ENCODE measurements around the gene EIF3A.
"Not testable (repeated sequence)": the region's sequence is repeated elsewhere in the genome, so short reads cannot be mapped to it uniquely, and the experiment has no call there.

EIF3A gene

GRCh38 chr10:119029613-119030420, 50.8 kb downstream of the EIF3A start, which contains the start of gene NANOS1:
Gene NANOS1, plus strand, starts transcription at chr10:119029714. Its CDS starts 88 bp downstream, at chr10:119029802.
- Histone ChIP-seq H3K9me3 (ENCODE audit: control insufficient read depth in 5 of 5, low read length in 5 of 5) (no peaks in the 10 kb centered on the region), H3K4me1 (ENCODE audit: control insufficient read depth in 5 of 5, insufficient read depth in 5 of 5, low read length in 5 of 5) (peaks cover 0 to 36% (median 27%) of the 10 kb centered on the region in 5 donors), H3K4me3 (ENCODE audit: low read depth in 1 of 5, low read length in 5 of 5) (peak within 1 kb of the TSS; percentile 59 to 70 (median 67)), H3K9ac (ENCODE audit: low read length in 5 of 5) (peak within 1 kb of the TSS in 4 of 5 donors; percentile 9 to 72 (median 54)), H3K27me3 (ENCODE audit: control insufficient read depth in 5 of 5, insufficient read depth in 4 of 5, low read length in 5 of 5) (no peaks in the 10 kb centered on the region), H3K27ac (ENCODE audit: low read depth, low read length) (no peak within 1 kb of the TSS), H3K36me3 (ENCODE audit: control insufficient read depth in 5 of 5, insufficient read depth in 5 of 5, low read length in 5 of 5) (peaks cover 11 to 22% (median 18%) of the 10 kb centered on the region in 5 donors)

GRCh38 chr10:119028900-119029612, 51.6 kb downstream of the EIF3A start:
- H3K9ac ChIP-seq (ENCODE audit: low read length in 5 of 5), result peak overlapping the region in 4 of 5 donors; percentile 9 to 72 (median 54)
- H3K4me3 ChIP-seq (ENCODE audit: low read depth in 1 of 5, low read length in 5 of 5), result peak overlapping the region; percentile 59 to 70 (median 67)
- H3K36me3 ChIP-seq (ENCODE audit: control insufficient read depth in 5 of 5, insufficient read depth in 5 of 5, low read length in 5 of 5), result peaks cover 4 to 14% (median 10%) of the 10 kb centered on the region in 5 donors
- H3K27ac ChIP-seq (ENCODE audit: low read depth, low read length), result no peak overlapping the region
- no peaks in the 10 kb centered on the region for H3K9me3 ChIP-seq (ENCODE audit: control insufficient read depth in 5 of 5, low read length in 5 of 5)
- H3K27me3 ChIP-seq (ENCODE audit: control insufficient read depth in 5 of 5, insufficient read depth in 4 of 5, low read length in 5 of 5), result no peaks in the 10 kb centered on the region
- H3K4me1 ChIP-seq (ENCODE audit: control insufficient read depth in 5 of 5, insufficient read depth in 5 of 5, low read length in 5 of 5), result peaks cover 0 to 36% (median 27%) of the 10 kb centered on the region in 5 donors

- H3K4me1 ChIP-seq (ENCODE audit: control insufficient read depth in 5 of 5, insufficient read depth in 5 of 5, low read length in 5 of 5), result peaks cover 0 to 37% (median 27%) of the 10 kb centered on the region in 5 donors
- not testable (repeated sequence) for H3K27ac ChIP-seq (ENCODE audit: low read depth, low read length); H3K9me3 ChIP-seq (ENCODE audit: control insufficient read depth in 5 of 5, low read length in 5 of 5); H3K36me3 ChIP-seq (ENCODE audit: control insufficient read depth in 5 of 5, insufficient read depth in 5 of 5, low read length in 5 of 5); H3K27me3 ChIP-seq (ENCODE audit: control insufficient read depth in 5 of 5, insufficient read depth in 4 of 5, low read length in 5 of 5)
- peak overlapping the region in 3 of 5 donors; percentile 9 to 72 (median 60) for H3K9ac ChIP-seq (ENCODE audit: low read length in 5 of 5)
- peak overlapping the region; percentile 59 to 70 (median 67) for H3K4me3 ChIP-seq (ENCODE audit: low read depth in 1 of 5, low read length in 5 of 5)
These were observed 52.1 kb downstream of the EIF3A start for GRCh38 chr10:119028445-119028899.

- Histone ChIP-seq H3K4me1 (ENCODE audit: control insufficient read depth in 5 of 5, insufficient read depth in 5 of 5, low read length in 5 of 5) (peaks cover 0 to 32% (median 17%) of the 10 kb centered on the region in 5 donors), H3K9ac (ENCODE audit: low read length in 5 of 5) (no peak overlapping the region)
These were observed 54.1 kb downstream of the EIF3A start for GRCh38 chr10:119026301-119027110.

GRCh38 chr10:119025776-119026175, 54.8 kb downstream of the EIF3A start:
- Histone ChIP-seq H3K4me1 (ENCODE audit: control insufficient read depth in 5 of 5, insufficient read depth in 5 of 5, low read length in 5 of 5) (peaks cover 0 to 24% (median 12%) of the 10 kb centered on the region in 5 donors), H3K4me3 (ENCODE audit: low read depth in 1 of 5, low read length in 5 of 5) (no peak overlapping the region), H3K27me3 (ENCODE audit: control insufficient read depth in 5 of 5, insufficient read depth in 4 of 5, low read length in 5 of 5) (no peaks in the 10 kb centered on the region), H3K27ac (ENCODE audit: low read depth, low read length) (no peak overlapping the region), H3K9ac (ENCODE audit: low read length in 5 of 5) (no peak overlapping the region), H3K36me3 (ENCODE audit: control insufficient read depth in 5 of 5, insufficient read depth in 5 of 5, low read length in 5 of 5) (no peaks in the 10 kb centered on the region), H3K9me3 (ENCODE audit: control insufficient read depth in 5 of 5, low read length in 5 of 5) (no peaks in the 10 kb centered on the region)

More at GRCh38 chr10:119026301-119027110, 54.1 kb downstream of the EIF3A start:
- Histone ChIP-seq H3K27me3 (ENCODE audit: control insufficient read depth in 5 of 5, insufficient read depth in 4 of 5, low read length in 5 of 5) (no peaks in the 10 kb centered on the region), H3K4me3 (ENCODE audit: low read depth in 1 of 5, low read length in 5 of 5) (no peak overlapping the region), H3K36me3 (ENCODE audit: control insufficient read depth in 5 of 5, insufficient read depth in 5 of 5, low read length in 5 of 5) (no peaks in the 10 kb centered on the region), H3K9me3 (ENCODE audit: control insufficient read depth in 5 of 5, low read length in 5 of 5) (no peaks in the 10 kb centered on the region), H3K27ac (ENCODE audit: low read depth, low read length) (no peak overlapping the region)

GRCh38 chr10:119025336-119025735, 55.3 kb downstream of the EIF3A start:
- no peak overlapping the region for H3K4me3 ChIP-seq (ENCODE audit: low read depth in 1 of 5, low read length in 5 of 5)
- H3K4me1 ChIP-seq (ENCODE audit: control insufficient read depth in 5 of 5, insufficient read depth in 5 of 5, low read length in 5 of 5), result peaks cover 0 to 21% (median 9%) of the 10 kb centered on the region in 5 donors
- no peaks in the 10 kb centered on the region for H3K27me3 ChIP-seq (ENCODE audit: control insufficient read depth in 5 of 5, insufficient read depth in 4 of 5, low read length in 5 of 5)
- no peaks in the 10 kb centered on the region for H3K36me3 ChIP-seq (ENCODE audit: control insufficient read depth in 5 of 5, insufficient read depth in 5 of 5, low read length in 5 of 5)
- no peaks in the 10 kb centered on the region for H3K9me3 ChIP-seq (ENCODE audit: control insufficient read depth in 5 of 5, low read length in 5 of 5)
- H3K27ac ChIP-seq (ENCODE audit: low read depth, low read length), result no peak overlapping the region
- H3K9ac ChIP-seq (ENCODE audit: low read length in 5 of 5), result no peak overlapping the region

GRCh38 chr10:119024882-119025281, 55.7 kb downstream of the EIF3A start:
- Histone ChIP-seq H3K9me3 (ENCODE audit: control insufficient read depth in 5 of 5, low read length in 5 of 5) (no peaks in the 10 kb centered on the region), H3K27me3 (ENCODE audit: control insufficient read depth in 5 of 5, insufficient read depth in 4 of 5, low read length in 5 of 5) (no peaks in the 10 kb centered on the region), H3K4me3 (ENCODE audit: low read depth in 1 of 5, low read length in 5 of 5) (no peak overlapping the region), H3K4me1 (ENCODE audit: control insufficient read depth in 5 of 5, insufficient read depth in 5 of 5, low read length in 5 of 5) (peaks cover 0 to 21% (median 9%) of the 10 kb centered on the region in 5 donors), H3K9ac (ENCODE audit: low read length in 5 of 5) (no peak overlapping the region), H3K36me3 (ENCODE audit: control insufficient read depth in 5 of 5, insufficient read depth in 5 of 5, low read length in 5 of 5) (no peaks in the 10 kb centered on the region), H3K27ac (ENCODE audit: low read depth, low read length) (no peak overlapping the region)

GRCh38 chr10:119023553-119023868, 57.1 kb downstream of the EIF3A start:
- Histone ChIP-seq H3K4me1 (ENCODE audit: control insufficient read depth in 5 of 5, insufficient read depth in 5 of 5, low read length in 5 of 5) (peaks cover 0 to 14% (median 3%) of the 10 kb centered on the region in 5 donors), H3K27me3 (ENCODE audit: control insufficient read depth in 5 of 5, insufficient read depth in 4 of 5, low read length in 5 of 5) (no peaks in the 10 kb centered on the region), H3K9ac (ENCODE audit: low read length in 5 of 5) (no peak overlapping the region), H3K27ac (ENCODE audit: low read depth, low read length) (no peak overlapping the region), H3K4me3 (ENCODE audit: low read depth in 1 of 5, low read length in 5 of 5) (no peak overlapping the region), H3K36me3 (ENCODE audit: control insufficient read depth in 5 of 5, insufficient read depth in 5 of 5, low read length in 5 of 5) (no peaks in the 10 kb centered on the region), H3K9me3 (ENCODE audit: control insufficient read depth in 5 of 5, low read length in 5 of 5) (peaks cover 0 to 5% (median 0%) of the 10 kb centered on the region in 5 donors)

GRCh38 chr10:119022846-119023552, 57.6 kb downstream of the EIF3A start:
- no peak overlapping the region for H3K27ac ChIP-seq (ENCODE audit: low read depth, low read length)
- no peak overlapping the region for H3K9ac ChIP-seq (ENCODE audit: low read length in 5 of 5)
- no peak overlapping the region for H3K4me3 ChIP-seq (ENCODE audit: low read depth in 1 of 5, low read length in 5 of 5)
- no peaks in the 10 kb centered on the region for H3K27me3 ChIP-seq (ENCODE audit: control insufficient read depth in 5 of 5, insufficient read depth in 4 of 5, low read length in 5 of 5)
- H3K36me3 ChIP-seq (ENCODE audit: control insufficient read depth in 5 of 5, insufficient read depth in 5 of 5, low read length in 5 of 5), result no peaks in the 10 kb centered on the region
- H3K9me3 ChIP-seq (ENCODE audit: control insufficient read depth in 5 of 5, low read length in 5 of 5), result peaks cover 0 to 7% (median 0%) of the 10 kb centered on the region in 5 donors
- peaks cover 0 to 13% (median 3%) of the 10 kb centered on the region in 5 donors for H3K4me1 ChIP-seq (ENCODE audit: control insufficient read depth in 5 of 5, insufficient read depth in 5 of 5, low read length in 5 of 5)
